Stimulated activated CD4-positive, alpha-beta T cell treated with anti-CD3 and anti-CD28 coated beads, TNF-alpha, amount 100 ng/mL, for 1 hour (primary cell): Measurements from ENCODE around the gene IL1R1.

ENCODE experiments used
- DNase-seq, 3 donors: peaks; one replicate each; pipeline ENCODE4 v3.0.0-alpha.2; 2020; ENCODE audit warnings: low read depth in 3 of 3, low spot score in 1 of 3

The IL1R1 gene

DNA sequence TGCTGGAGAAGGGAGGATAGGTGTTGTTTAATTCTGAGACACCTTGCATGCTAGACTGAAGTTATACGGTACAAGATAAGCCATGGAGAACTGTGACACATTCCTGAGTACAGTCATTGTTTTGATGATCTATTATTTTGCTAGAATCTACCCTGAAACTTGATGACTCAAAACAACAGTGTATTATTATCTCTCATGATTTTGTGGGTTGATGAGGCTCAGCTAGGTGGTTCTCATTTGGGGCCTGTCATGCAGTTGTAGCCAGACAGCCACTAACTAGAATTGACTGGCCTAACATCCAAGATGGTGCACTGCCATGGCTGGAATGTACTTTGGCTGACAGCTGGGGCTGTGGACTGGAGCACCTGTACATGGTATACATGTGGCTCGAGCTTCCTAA, 5.4 kb upstream of the IL1R1 start:
- DNase-seq, result peak in 1 of 3 donors; percentile 19

DNA sequence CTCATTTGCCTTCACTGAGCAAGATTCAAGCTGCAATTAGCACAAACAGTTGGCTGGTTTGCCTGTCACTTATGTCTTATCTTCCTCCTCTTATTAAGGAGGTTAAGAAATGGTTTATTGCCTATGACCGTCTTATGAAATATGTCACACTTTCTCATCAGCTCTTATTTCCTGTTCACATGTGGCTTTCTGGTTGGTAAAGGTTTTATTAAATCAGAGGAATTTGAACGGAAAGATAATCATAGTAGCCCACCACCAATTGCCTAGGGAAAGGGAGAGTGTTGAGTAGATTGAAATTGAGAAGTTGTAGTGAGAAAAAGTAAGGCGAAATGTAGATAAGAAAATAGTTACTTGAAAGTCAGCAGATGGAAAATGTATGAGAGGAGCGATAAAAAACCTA, 4.2 kb upstream of the IL1R1 start:
- no peak for DNase-seq

DNA sequence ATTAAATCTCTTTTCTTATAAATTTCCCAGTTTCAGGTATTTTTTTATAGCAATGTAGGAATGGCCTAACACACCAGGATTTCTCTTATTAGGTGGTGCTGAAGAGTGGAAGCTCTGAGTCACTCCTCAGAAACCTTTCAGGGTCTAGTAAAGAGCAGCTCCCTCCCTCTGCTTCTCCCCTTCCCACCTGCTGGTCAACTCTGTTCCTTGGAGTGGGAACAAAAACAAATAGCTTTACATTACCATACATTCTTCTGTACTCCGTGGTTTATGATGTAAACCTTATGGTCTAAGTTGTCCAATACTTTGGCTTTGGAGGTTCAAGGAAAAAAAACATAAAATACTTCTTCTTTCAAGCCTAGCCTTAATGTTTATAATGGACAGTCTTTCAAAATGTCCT, 2.7 kb upstream of the IL1R1 start:
- DNase-seq, result no peak

DNA sequence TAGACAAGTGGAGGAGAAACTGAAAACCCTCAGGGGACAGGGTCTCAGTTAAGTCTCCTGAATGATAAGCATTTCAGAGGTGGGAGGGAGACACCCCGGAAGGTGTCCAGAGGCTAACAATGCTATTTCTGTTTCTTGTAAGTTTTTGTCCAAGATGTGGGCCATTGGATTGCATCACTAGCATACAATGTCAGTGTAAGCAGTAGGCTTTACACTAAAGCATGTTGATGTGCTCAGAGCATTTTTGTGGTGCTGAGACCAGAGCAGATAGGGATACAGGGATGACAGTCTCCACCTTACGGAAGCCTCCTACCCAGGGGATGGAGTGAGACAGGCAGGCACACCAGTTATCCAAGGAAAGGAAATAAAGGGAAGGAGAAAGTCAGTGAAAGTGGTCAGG, 2.2 kb upstream of the IL1R1 start:
- DNase-seq, result no peak

DNA sequence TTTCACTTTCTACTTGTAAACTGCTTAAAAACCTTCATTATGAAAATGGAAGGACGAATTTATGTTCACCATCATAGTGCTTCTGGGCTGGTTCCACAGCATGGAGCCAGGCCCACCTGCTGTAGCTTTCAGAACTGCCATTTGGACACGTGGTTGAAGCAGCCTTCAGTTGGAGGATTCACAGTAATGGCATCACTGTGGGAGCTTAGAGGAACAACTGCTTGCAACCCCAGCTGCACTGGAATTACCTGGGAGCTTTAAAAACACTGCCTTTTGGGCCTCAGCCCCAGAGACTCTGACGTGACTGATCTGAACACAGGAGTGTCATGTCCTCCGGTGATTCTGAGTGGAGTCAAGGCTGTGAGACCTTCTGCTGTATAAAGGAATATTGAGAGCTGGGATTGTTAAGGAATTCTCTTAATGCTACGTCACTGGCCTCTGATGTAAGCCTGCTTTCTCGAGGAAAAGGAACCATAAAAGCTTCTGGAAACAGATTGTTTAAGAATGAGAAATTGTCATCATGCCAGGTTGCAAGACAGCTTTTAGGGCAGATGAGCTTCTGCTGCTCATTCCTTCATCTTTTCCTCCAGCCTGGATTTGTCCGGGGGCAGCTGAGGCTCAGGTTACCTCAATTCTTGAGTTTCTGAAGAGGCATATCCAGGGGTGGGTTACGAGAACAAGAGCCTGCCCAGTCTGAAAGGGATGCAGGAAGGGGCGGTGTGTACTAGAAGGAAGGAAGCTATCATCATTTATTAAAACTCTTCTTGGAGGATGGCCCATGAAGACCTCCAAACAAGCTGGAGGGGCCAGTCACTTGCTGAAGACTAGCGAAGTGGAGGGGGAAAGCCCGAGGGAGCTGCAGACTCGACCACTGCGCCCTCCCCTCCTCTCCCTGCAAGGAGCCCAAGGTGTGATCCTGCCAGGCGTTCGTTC, 1.3 kb upstream of the IL1R1 start:
- no peak for DNase-seq

DNA sequence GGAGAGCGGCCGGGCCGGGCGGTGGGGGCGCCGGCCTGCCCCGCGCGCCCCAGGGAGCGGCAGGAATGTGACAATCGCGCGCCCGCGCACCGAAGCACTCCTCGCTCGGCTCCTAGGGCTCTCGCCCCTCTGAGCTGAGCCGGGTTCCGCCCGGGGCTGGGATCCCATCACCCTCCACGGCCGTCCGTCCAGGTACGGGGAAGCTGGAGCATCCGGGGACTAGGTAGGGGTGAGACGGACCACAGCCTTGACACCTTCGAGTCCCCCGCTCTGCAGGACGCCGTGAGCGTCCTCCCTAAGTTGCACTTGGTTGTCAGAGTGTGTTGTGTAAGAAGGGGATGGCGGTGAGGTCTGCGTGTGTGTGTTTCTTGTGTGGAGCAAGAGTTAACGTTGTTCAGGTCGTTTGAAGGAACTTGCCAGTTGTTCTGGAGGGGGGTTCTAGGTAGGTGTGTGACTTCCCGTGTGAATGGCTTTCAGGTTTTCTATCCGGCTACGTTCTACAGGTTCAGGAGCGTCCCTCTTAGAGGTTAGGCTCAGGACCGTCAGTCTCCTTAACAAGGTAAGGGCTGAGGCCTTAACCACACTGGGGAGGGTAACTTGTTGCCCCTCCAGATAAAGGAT, 393 bp downstream of the IL1R1 start:
- DNase-seq, result no peak

DNA sequence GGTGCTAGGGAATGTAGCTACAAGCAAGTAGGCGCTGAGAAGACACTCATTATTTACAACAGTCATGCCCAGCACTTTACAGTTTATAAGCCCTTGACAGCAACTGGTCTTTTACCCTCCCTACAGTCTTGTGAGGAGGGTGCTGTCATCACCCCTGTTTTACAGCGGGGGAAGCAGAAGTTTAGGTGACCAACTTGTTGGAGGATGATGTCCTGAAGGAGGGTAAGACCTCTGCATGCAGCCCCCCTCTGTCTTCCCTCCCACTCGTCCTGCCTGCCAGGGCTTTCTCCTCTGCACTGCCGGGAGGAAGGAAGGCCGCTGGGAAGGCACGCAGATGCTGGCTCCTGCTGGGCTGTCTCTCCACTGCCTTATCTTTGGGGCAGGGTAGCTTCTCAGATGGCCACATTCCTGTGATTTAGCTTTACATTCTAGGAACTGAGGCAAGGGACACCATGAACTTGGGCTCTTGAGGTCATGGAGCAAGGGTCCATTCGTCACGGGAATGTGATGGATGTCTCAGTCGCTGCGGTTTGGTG, 972 bp downstream of the IL1R1 start:
- DNase-seq, result no peak

DNA sequence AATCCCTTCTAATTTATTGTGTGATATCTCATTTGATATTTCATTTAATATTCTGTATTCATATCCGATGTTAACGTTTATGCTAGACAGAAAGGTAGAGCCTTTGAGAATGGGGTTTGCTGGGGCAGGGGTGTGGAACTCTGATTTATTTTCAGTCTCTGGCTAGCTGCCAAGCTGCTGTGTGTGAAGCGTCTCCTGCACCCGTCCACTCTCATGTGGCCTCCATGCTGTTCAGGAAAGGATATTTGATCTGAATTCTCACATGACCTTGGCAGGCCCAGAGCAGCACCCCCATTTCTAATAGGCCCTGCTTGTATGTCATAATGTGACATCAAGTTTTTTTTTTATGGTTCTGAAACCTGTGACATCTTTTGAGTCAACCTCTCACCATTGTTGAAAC, 1.6 kb downstream of the IL1R1 start:
- no peak for DNase-seq

DNA sequence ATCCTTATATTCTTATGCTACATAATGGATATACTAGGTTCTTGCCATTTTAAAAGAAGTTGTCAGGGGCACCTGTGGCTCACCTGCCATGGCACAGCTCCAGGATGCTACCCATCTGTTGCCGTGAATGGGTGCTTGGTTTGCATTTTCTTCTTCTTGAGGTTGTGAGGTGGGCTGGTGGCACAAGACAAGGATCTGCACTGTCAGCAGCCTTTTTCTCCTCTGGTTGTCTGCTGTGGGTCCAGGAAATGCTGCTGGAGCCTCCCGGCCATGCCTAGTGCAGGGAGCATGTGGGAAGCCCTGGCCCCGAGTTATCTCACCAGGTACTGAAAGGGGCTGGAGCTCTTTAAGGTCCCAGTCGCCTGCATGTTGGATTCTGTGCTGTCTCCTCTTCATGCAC, 2.6 kb downstream of the IL1R1 start:
- no peak for DNase-seq

DNA sequence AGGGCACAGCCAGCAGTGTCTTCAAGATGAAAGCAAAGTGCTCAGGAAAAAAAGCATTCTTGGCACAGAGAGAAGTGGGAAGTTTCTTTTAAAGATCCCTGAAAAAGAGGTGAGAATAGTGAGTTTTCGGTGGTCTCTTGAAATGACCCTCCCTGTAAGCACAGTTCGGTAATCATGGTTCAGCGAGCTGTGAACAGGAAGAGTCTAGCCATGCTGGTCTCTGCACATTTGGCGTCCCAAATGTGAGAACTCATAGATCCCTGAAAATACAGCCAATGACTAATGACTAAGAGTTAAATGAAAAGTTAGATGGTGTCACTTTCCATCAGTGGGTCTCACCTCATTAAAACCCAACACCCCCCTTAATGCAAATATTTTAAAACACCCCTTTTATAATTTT, 3.4 kb downstream of the IL1R1 start:
- no peak for DNase-seq

DNA sequence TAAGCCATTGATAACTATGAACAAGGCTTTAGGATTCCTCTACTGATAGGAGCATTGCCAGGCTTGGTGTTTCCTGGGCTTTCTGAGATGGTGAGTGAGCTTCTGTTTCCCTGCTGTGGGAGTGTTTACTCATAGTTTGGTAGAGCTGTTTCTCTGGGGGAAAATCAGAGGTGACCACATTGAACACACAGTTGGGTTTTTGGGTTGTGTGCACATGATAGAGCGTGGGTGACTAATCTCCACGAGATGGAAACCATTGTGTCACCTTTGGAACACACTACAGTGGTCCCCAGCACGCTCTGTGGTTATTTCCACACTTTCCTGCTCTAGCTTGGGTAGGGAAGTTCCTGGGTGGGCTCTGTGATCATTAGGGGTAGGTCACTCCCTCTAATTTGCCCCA, 5.4 kb downstream of the IL1R1 start:
- no peak for DNase-seq

DNA sequence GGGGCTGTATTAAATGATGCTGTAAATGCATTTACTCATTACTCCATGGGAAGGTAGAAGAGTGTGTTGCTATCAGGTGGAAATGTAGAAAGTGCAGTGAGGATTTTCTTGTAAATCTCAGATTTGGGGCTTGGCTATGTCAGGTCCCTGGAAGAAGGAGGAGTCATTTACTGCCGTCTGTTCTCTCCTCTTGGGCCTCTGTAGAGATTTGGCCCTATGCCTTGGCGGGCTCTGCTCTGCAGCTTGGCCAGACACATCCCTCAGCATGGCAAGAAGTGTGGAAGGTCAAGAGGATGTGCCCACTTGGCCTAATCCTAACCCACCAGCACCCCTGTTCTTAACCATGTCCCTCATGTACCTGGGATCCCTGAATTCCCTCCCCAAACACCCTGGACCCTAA, 6.7 kb downstream of the IL1R1 start:
- DNase-seq, result no peak

DNA sequence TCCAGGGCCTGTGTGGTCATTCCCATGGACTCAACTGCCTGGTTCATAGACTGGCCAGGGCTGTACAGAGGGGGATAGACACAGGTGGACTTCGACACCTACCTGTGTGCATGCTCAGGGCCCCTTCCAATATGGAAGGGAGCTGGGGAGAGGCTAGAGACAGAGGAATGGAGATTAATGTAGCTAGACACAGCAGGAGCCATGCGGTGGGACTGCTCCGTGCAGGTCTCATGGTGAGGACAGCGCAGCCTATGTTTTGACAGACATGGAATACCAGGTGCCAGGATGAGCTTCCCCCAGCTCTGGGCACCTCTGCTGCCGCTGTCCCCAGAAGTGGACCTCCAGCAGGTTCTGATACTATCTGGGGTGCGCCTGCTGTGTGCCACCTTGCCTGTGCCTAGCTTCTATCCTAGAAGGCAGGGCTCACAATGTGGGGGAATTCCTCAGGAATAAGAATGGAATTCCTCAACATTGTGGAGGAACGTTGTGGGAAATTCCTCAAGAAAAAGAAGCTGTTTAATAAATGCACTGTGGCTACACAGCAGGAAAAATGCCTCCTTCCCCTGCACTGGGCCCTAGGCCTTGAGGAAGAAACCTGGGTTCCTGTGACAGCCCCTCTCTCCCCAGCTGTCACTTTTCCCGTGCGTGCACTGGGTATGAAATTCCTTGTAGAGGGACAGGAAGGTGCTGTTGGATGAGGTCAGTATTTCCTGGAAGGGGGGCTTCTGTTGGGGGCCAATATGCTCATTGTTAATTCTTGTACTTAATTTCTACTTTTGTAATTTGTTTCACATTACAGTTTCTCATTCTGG, 7.3 kb downstream of the IL1R1 start:
- DNase-seq, result no peak

DNA sequence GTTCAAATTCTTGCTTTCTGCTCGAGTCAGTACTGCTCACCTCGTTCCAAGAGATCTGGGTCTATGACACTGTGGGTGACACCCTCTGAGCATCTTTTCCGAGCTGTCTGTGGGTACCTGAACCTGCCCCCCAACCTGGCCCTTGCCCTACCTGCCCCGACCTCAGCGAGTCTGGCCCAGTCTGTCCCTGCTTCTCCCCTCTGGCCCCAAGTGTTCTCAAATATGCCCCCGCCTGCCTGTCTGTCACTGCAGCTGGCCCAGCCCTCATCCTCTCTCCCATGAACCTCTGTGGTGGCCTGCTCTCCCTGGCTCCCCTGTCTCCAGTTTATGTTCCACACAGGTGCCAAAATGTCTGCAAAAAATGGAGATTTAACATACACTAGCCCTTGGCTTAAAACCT, 11.8 kb downstream of the IL1R1 start:
- no peak for DNase-seq

DNA sequence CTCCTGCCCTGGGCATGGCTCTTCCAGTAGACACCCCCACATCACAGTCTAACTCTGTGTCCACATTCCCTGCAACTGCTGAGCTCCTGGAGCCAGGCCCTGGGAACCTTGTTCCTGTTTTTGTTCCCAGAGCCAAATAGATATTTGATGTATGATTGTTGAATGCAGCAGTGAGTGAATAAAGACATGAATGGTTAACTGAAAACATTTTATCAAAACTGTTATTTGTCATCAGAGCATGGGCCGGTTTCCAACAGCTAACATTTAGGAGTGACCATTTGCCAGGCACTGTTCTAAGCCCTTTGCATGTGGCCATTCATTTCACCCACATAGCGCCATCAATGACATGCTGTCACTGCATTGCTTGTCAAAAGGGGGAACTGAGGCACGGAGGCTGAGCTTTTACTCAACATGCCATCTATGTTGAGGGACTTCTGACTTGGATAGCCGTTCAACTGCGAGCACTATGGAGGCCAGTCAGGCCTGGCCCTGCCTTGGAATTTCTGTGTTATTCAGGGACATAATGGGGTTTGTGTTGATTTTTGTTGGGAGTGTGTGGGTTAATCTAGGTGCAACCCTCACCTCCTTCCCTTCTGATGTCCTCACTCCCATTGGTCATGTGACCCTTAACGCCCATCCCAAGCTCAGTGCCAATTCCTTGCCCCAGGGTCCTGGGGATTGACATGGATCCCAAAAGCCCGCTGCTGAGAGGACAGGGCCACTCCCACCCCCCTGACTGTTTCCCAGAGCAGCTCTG, 12.6 kb downstream of the IL1R1 start:
- no peak for DNase-seq

DNA sequence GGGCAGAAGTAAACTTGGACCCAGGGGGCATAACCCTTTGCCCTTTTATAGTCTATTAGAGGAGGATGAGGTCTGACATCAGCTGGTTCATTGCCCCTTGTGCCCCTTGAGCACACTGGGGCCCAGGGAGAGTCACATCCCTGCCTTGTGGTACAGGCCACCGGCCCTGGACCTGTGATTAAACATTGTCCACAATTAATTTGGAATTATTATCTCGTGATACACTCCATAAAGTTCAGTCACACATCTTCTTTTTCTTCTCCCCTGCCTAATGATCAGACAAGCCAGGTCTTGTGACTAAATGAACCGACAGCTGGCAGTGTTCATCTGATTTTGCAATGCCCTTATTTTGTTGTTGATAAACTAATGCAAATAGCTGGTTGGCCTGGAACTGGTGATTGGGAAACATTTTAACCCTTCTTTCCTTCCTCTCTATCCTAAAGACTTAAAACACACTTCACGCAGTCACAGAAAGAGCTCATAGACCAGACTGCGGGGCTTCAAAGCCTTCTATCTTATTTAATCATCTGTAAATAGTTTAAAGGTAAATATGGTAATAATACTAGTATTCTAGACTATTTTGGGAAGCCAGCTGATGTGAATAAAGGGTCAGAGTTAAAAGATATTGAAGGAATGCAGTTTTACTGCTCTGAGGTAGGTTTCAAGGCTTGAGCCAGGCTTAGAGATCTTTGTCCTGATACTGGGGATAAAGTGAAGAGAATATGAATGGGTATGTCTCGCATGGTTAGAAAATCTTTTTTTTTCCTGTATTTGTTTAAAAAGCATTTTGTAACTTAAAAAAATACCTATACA, 13.4 kb downstream of the IL1R1 start:
- DNase-seq, result no peak

DNA sequence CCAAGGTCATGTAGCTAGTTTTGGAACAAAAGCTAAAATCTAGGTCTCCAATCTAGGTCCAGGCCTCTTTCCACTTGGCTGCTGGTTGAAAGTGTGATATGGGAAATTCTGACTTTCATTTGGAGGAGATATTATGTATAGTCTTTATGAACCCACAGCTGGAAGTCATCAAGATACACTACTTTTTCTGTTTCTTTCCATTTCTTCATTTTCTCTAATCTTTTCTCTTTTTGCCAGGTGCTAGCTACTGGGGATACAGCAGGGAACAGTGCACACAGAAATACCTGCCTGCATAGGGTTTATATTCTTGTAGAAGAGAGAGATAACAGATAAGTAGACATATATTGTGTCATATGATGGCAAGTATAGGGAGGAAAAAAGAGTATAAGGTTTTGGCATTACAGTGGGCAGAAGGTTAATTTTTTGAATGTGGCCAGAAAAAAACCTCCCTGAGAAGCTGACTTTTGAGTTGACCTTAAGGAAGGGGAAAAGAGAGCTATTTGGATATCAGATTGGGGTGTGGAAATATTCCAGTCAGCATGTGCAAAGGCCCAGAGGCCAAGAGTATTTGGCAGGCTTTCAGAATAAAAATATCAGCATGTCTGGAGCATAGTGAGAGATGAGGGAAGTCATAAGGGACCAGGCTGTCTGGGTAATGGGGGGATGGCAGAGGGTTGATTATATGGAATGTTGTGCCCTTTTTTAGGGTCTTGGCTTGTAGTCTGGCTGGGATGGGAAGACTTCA, 15.6 kb downstream of the IL1R1 start:
- DNase-seq, result no peak

DNA sequence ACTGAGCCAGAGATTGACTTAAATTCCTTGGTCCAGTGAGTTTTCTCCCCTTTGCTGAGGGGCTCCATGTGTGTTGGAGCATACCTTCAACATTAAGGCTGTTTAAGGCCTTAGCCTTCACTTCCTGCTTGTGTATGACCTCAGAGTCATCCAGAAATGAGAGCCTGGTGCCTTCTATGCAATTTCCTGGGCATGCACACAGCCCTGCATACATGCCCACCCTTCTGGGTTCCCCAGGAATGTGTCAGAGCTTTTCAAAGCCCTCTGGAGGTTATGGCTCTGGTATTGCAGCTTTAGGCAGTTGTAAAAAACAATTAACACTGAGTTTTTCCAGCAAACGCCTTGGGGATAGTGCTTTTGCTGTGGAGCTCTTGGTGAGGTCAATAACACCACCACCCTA, 16.7 kb downstream of the IL1R1 start:
- no peak for DNase-seq

DNA sequence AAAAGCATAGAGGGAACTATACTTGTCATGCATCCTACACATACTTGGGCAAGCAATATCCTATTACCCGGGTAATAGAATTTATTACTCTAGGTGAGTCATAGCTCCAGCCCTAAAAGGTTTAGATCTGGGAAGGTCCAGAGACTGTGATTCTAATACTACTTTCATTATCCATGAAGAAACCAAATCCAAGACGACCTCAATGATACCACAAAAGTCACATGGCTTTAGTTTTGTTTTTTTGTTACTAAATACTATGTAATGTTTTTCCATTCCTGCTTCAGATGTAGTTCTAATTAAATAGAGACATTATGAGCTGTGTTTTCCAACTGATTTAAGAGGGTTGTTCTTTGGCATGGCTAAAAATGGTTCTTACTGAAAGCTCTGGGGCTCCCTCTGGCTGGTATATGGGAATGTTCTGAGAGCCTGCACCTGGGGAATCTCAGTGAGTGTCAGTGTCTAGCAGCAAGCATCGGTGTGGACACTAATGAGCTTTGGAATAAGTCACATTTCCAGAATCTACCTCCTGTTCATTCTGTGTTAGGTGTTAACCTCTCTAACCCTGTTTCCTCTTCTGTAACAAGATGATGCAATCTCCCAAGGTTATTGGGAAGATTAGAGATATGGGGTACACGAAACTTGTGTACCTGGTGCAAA, 23.8 kb downstream of the IL1R1 start:
- no peak for DNase-seq
